ENCODE results near the gene C10orf90.
A peak's percentile ranks its signal among the peaks of the same experiment; 100 is the strongest.
"Not testable (repeated sequence)": the region's sequence is repeated elsewhere in the genome, so short reads cannot be mapped to it uniquely, and the experiment has no call there.

C10orf90 gene

GRCh38 chr10:126392469-126392868 is 278.0 kb downstream of the C10orf90 start:
- no peak for DNase-seq (ENCODE audit: low read depth in 2 of 2)

GRCh38 chr10:126392068-126392467 is 278.4 kb downstream of the C10orf90 start:
- no peak for DNase-seq (ENCODE audit: low read depth in 2 of 2)

GRCh38 chr10:126391192-126391885 is 279.2 kb downstream of the C10orf90 start:
- no peak for DNase-seq (ENCODE audit: low read depth in 2 of 2)

GRCh38 chr10:126390324-126390723 is 280.2 kb downstream of the C10orf90 start:
- no peak for DNase-seq (ENCODE audit: low read depth in 2 of 2)

GRCh38 chr10:126387931-126388911 is 282.3 kb downstream of the C10orf90 start, which contains the start of gene ADAM12:
TSS of gene ADAM12 (minus strand) at chr10:126388477. CDS start at chr10:126388145, 332 bp downstream.
- DNase-seq (ENCODE audit: low read depth in 2 of 2), result no peak

GRCh38 chr10:126387041-126387921 is 283.2 kb downstream of the C10orf90 start:
- DNase-seq (ENCODE audit: low read depth in 2 of 2), result peak; percentile 4 to 9

GRCh38 chr10:126384269-126384873 is 286.1 kb downstream of the C10orf90 start:
- DNase-seq (ENCODE audit: low read depth in 2 of 2), result no peak

- no peak for DNase-seq (ENCODE audit: low read depth in 2 of 2)
Measured at GRCh38 chr10:126380352-126381076, 290.0 kb downstream of the C10orf90 start.

- DNase-seq (ENCODE audit: low read depth in 2 of 2), result not testable (repeated sequence)
Measured at GRCh38 chr10:126379166-126379565, 291.3 kb downstream of the C10orf90 start.

- no peak for DNase-seq (ENCODE audit: low read depth in 2 of 2)
Measured at GRCh38 chr10:126376956-126377355, 293.5 kb downstream of the C10orf90 start.

- DNase-seq (ENCODE audit: low read depth in 2 of 2), result no peak
Measured at GRCh38 chr10:126375926-126376554, 294.5 kb downstream of the C10orf90 start.

- no peak for DNase-seq (ENCODE audit: low read depth in 2 of 2)
Measured at GRCh38 chr10:126375299-126375698, 295.2 kb downstream of the C10orf90 start.
